ENCODE data around the gene CREG2.
"Not testable (repeated sequence)": the region's sequence is repeated elsewhere in the genome, so short reads cannot be mapped to it uniquely, and the experiment has no call there.

Gene CREG2

DNA sequence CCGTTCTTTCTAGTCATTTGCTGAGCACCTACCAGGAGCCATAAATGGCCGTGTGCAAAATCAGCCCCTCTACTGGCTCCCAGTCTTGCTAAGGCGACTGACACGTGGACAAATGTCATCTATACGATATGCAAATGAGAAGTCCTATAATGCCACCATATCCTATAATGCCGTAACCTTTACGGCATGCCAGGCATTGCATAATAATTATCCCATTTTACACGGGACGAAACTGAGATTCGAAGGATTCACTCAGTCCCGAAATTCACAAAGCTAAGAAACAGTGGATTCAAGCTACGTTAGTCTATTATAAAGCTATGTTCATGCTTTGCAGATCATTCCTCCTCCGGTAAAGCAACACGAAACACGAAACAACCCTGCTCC lies 44.7 kb downstream of the CREG2 start:
- no peak for DNase-seq (ENCODE audit: low spot score)

DNA sequence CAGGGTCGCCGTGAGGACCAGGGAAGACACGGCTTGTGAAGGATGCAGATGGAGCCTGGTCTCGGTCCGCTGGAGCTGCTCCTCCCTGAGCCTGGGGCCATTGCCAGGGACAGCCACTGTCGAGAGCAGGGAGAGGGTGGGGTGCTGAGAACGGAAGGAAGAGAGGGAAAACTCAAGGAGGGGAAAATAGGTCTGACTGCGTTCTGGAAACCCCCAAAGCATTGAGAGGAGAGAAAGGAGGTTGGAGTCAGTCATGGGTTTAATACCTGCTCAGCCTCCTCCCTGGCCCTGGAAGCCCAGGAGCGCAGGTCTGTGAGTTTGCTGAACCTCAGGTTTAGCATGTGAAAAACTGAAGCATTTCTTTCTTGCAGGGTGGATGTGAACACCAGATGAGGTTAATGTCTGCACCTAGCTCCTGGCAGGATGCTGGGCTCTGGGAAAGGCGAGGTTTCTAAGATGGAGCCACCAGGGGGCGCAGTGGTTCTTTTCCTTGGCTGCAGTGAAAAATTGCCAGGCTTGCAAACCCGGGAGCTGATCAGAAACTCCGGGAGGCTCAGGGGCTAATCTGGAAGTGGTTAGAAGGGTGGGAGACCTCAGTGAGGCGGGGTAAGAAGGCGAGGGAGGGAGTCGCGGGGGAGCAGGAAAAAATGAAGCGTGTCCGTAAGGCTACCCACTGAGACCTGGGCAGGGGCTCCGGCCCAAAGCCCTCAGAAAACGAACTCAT lies 45.2 kb downstream of the CREG2 start:
- peak; percentile 69 for DNase-seq (ENCODE audit: low spot score)

DNA sequence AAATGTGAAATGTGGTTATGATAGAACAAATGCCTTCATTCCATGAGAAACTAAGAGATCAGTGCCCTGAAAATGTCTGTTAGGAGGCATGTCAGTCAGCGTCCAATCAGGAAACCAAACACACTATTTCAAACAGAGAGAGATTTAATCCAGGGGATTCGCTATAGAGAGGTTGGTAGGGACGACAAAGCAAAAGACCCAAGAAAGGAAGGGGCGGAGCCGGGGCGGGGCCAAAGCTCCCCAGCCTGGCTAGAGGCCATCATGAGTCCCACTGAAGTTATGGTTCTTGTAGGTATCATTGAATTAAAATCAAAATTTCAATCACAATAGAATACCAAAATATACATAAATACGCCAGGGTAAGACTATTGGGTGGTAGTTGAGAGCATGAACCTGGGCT lies 45.9 kb downstream of the CREG2 start:
- no peak for DNase-seq (ENCODE audit: low spot score)

DNA sequence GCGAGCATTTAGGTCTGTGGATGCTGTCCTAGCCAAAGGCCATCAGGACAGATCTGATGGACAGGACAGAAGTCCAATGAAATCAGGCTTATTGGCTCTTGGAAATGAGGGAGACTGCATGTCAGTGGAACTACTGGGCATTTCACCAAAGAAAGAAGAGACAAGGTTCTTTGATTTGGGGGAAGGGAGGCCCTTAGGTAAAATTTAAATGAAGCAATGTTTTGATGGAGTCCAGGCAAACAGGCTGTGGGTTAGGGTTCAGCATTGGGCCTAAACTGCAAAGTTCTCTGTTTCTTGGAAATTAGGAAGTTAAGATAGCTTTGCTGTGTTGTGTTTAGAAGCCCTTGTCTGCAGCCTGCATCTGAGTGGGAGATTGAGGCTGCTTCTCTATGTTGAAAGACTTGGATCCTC lies 47.2 kb downstream of the CREG2 start:
- DNase-seq (ENCODE audit: low spot score), result no peak

DNA sequence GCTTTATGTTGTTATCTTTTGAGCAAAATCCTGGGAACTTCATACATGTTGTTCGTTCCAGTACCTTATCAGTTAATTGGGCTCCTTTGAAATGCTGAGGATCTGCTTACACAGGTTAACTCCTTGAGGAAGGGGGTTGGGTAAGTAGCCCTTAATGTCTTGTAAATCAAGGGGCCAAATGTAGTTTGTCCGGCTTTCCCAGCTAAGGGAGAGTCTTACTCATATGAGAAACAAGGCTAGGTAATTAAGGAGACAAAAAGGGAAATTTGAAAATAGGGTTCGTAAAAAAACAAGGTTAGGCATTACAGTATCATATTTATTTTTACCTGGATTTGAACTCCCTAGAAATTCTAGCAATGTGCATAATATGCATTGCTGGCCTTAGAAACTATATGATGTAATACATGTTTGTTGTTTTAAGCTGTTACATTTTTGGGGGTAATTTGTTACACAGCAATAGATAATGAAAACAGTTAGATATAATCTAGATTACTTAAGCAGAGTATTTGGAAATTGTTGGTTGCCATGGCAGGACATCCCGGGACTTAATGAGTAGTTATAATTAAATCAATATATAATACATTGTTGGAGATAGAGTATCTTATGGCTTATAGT lies 47.9 kb downstream of the CREG2 start:
- no peak for DNase-seq (ENCODE audit: low spot score)

DNA sequence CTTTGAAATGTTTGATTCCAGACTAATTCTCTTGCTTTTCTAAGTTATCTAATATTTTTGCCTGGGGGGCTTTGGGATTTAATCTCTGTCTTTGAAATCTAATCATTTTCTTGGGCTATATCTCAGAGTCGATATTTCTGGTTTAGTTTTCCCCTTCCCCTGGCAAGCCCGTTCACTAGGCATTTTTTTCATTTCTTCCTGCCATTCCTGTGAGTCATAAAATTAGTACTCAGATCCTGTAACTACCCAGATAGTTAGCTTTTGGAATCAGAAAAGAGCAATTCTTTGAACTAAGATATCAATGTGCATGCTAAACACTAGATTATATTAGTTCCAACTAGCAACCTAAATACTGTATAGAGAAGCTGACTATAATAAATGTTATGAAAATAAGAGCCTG lies 49.4 kb downstream of the CREG2 start:
- no peak for DNase-seq (ENCODE audit: low spot score)

DNA sequence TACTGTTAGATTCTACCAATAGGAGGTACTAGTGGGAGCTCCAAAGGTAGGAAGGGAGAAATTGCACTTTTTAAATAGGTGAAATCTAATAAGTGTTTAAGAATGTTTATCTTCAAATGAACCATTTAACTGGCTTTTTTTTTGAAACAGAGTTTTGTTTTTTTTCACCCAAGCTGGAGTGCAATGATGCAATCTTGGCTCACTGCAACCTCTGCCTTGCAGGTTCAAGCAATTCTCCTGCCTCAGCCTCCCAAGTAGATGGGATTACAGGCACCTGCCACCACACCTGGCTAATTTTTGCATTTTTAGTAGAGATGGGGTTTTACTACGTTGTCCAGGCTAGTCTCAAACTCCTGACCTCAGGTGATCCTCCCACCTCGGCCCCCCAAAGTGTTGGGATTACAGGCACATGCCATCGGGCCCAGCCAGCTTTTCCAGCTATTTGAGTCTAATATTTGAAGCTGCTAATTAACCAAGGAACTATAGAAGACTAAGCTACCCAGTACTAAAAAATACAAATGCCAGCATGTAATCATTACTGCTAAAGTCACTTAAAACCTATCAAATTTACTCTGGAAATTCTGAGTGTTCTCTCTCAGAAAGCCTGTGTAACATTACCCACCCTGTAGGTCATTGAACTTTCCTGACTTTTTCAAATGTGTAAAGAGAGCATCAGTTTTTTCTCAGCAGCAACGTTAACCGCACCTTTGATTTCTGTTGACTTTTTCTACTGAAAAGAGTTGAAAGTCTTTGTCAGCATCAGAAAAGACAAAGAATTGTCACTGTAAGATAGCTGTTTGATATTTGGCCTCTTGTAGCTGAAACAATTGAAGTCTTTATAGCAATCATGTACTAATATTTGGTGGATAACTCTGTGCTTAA lies 54.2 kb downstream of the CREG2 start:
- DNase-seq (ENCODE audit: low spot score), result no peak

DNA sequence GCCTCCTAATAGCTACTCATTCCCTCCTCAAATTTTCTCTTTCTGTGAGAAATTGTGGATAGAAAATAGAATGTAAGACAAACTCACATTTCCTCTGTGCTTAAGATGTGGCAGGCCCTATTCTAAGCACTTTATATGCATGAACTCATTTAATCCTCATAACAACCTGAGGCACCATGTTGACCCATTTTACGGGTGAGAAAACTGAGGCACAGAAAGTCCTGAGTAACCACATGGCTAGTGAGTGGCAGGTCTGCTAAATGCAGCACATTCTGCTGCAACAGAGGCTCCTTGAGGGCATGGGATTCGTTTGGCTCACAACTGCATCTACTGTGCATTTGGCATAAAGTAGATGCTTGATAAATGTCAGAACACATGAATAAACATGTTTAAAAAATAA lies 56.1 kb downstream of the CREG2 start:
- no peak for DNase-seq (ENCODE audit: low spot score)

DNA sequence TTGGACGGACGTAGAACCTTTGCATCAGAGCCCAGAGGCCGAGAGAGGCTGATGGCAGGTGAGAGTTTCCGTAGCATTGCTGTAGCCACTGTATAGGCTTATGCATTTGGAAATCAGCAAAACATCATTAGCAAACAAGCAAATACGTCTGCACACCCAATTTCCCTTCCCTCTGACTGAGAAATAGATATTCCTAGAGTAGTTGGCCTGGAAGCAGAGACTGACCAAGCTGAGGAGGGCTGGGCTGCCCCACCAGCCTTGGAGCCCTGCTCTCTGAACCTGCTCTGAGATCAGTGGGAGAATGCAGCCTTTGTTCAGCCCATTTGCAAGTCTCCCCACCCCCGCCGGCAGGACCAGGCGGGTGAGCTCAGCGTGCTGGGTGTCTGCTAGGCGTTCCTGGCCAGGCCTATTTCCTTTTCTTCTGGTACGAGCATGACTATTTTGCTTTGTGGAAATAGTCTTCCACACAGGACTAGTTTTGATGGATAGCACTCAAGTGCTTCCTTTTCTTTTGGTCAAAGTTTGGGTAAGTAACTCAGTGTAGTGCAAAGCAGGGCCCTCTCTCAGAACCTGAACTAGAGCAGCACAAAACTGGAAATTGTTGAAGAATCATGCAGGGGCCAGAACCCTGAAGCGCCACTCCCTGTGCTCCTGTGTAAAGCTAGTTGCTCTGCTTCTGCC lies 56.9 kb downstream of the CREG2 start:
- no peak for DNase-seq (ENCODE audit: low spot score)

DNA sequence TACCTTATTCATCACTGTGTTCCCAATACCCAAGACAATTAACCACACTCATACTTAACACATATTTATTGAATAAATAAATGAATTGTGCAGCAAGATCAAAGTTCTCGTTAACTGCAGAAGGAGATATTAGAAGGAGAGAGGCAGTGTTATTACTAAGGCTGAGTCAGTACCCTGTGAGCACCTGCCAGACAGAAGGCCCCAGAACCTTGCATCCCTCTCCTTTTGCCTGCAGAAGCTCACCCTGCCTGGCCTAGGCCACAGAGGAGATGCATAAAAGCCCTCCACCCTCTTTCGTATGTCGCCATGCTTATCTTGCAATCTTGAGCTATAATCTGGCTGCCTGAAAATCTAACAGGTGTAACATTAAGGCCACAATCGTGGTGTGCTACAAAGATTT lies 58.3 kb downstream of the CREG2 start:
- no peak for DNase-seq (ENCODE audit: low spot score)

DNA sequence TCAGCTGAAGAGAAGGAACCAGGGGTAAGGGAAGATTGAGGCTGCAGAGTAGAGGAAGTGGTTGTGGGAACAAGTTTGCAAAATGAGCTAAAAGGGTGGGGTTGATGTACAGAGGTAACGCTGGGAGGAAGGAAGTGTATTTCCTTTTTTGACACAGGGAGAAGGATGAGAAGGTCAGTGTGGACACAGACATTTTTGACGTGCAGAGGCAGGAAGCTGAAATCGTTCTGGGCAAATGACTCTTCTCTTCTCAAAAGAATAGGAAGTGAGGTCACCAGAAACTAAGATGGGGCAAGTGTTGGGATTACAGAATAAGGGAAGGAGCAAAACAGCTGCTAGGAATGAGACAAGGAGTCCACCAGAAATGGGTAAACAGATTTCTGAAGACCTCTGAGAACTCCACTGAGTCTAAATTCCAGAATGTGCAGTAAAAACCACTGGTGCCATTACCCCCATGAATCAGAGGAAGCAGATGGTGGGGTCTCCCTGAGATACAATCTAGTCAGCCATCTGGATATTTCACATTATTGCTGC lies 58.8 kb downstream of the CREG2 start:
- peak; percentile 82 for DNase-seq (ENCODE audit: low spot score)

DNA sequence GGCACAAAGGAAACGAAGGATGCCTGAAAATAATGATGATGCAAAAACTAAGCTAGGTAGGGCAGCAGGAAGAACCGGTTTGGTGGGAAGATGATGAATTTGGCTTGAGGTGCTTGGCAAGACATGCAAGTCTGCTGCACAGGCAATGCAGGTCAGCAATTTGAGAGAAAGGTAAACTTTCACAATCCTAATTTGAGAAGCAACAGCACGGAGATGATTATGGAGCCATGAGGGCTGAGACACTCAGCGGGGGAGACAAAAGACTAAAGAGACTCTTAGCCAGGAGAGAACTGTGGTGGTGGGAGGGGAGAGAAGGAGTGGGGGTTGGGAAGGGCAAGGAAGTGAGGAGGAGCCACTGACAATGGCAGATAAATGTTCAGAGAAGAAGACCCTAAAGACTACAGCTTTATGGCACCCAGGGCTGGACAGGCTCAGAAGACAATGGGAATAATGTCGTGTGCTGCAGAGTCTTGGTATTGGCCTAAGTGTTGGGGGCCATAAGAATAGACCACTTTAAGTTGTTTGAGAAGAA lies 59.4 kb downstream of the CREG2 start:
- no peak for DNase-seq (ENCODE audit: low spot score)

DNA sequence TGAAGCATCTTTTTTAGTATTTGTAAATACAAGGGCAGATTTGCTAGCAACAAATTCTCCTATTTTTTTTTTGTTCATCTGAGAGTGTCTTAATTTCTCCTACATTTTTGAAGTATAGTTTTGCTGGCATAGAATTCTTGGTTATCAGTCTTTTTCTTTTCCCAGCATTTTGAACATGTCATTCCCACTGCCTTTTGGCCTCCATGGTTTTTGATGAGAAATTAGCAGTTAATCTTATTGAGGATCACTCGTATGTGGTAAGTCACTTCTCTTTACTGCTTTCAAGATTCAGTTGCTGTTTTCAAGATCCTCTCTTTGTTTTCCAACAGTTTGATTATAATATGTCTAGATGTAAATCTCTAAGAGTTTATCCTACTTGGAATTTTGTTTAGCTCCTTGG lies 61.9 kb downstream of the CREG2 start:
- no peak for DNase-seq (ENCODE audit: low spot score)

DNA sequence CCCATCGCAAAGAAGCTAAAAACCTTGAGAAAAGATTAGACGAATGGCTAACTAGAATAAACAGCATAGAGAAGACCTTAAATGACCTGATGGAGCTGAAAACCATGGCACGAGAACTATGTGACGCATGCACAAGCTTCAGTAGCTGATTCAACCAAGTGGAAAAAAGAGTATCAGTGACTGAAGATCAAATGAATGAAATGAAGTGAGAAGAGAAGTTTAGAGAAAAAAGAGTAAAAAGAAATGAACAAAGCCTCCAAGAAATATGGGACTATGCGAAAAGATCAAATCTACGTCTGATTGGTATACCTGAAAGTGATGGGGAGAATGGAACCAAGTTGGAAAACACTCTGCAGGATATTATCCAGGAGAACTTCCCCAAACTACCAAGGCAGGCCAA lies 70.7 kb downstream of the CREG2 start:
- not testable (repeated sequence) for DNase-seq (ENCODE audit: low spot score)

DNA sequence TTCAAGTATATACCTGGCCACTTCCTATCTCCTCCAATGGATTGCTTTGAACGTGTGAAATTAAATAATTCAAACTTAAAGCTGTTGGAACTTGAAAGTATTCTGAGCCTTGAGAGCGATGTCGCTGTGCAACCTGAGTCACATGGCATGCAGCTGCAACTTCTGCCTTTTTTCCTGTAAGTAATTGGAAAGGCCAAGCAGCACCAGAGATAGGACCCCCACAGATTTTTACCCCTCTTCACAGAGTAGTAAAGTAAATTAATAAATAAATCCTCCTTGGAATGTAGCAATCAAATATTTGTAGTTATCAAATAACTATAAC lies 75.6 kb downstream of the CREG2 start:
- DNase-seq (ENCODE audit: low spot score), result no peak

DNA sequence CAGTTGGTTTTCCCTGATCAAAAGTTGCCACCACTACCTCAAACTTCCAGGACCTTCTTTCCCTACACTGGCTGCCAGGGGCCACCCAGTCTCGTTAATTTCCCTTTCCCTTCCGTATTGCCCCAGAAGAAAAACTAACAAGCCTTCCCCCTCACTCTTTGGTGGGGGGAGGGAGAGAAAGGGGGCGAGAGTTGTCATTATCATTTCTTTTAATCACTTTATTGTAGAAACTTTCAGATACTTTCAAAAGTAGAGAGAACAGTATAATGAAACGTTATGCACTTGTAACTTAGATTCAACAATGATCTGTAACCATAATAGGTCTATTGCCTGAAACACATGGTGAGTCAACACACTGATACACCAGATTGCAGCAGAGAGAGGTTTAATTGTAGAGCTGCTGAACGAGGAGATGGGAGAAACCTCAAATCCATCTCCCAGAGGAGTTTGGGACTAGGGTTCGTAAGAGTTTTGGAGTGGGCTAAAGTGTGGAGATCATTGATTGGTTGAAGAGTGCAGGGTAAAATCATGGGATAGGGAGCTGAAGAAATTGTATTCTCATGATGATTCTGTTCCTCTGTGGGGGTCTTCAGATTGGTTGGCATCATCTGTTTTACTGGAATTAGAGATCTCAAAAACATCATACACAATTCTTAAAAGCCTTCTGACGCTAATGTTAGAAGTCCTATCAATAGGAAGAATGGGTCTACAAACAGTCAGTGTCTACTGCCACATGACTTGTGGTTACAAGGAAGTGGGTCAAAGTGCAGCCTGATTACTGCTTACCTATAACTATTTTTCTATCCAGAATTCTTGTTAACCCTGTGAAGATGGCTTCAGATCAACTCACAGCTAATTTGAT lies 76.2 kb downstream of the CREG2 start:
- DNase-seq (ENCODE audit: low spot score), result no peak

DNA sequence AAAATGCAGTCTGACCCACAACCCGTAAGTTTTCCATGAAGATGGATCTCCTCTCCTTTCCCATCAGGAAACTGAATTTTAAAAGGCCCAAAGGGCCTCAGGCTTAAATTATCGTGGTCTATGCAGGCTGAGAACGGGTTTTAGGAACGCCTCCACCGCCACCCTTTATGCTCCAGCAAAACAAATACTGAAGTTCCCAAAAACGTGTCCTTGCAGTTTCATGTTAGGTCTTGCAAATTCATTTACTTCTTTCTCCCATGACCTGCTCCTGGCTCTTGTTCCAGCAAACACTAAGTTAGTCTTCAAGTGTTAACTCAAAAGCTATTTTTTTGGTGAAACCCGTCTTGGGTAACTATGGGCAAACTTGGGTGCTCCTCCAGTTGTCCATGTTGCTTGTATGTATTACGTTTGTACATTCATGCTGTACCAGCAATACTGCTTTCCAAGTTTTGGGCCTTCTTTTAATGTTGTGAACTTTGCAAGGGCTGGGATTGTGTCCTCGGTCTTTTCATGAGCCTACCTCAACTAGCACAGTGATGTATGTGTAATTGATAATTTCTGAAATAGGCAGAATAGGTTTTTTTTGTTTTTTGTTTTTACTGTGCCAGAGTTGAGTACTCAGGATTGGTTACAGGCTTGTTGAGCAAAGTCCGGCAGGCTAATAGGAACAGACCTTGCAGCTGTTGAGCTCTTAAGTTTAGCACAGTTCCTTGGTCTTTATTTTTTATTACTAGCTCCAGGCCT lies 77.0 kb downstream of the CREG2 start:
- DNase-seq (ENCODE audit: low spot score), result no peak

DNA sequence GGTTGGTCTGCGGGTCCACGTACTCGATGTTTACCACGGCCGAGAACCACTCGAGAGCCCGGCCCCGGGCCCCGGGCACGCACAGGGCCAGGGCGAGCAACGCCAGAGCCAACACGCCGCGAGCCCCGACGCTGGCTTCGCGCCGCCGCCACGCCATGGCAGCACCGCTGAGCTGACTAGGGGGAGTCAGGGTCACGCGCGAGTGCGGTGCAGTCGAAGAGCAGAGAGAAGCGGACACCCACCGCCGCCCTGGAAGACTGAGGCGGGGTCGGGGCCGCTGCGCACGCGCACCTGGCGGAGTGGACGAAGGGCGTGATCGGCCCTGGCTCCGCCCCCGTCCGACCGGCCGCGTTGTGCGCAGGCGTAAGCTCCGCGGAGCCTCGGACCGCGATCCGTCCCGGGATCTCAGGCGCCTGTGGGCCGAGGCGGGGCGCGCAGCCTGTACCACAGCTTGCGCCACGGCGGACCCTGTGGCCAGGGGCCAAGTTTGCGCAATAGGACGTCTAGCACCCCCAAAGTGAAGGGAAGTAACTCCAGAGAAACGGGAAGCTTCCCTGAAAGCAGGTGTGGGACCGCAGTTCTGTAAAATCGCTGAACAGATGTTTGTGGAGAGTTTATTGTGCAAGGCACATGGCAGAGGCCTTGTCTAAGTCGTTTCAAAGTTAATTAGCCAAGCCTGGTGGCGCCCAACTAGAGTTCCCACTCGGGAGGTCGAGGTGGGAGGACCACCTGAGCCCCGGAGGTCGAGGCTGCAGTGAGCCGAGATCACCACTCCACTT lies 78.7 kb downstream of the CREG2 start, which contains the start of gene RNF149:
RNF149 (minus strand) TSS at position 270 of the 779 bp plus-strand sequence; CDS start at position 157, 113 bp downstream.
- peak; percentile 91 for DNase-seq (ENCODE audit: low spot score)

DNA sequence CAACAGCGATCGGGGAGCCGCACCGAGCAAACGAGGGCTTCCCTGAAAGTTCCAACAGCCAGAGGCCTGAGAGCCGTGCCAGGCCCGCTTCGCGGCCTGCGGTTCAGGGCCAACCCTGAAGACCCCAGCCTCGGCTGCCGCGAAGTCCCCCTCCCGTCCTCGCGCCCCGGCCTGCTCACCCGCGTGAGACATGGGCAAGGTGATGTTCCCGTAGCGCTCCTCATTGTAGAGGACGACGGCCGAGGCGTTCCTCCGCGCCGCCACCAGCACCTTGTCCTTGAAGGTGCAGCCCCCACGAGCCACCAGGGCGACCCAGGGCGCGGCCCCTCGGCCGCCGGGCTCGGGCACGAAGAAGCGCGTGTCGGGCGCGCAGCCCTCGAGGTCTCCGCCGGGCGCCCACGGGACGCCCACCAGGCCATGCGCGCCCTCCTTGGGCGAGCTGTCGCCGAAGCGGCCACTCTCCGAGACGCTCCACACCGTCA lies 79.3 kb downstream of the CREG2 start:
- DNase-seq (ENCODE audit: low spot score), result no peak

All from activated CD4-positive, alpha-beta T cell treated with anti-CD3 and anti-CD28 coated beads, Interleukin-2, Interleukin-4, amounts not matched to agents 100 ng/mL and 50 ng/mL, durations not matched to agents 16 hours and 8 hours (primary cell).